Lung (tissue), 12 donors: Measurements from ENCODE around the gene GPR87. TPM values are rescaled to one million over a fixed set of nuclear protein-coding genes. Genes with fewer than 3 reads are reported as not detected.

Experiments
- ATAC-seq: fragments of 200-7000 bp; cut with Tn5 transposase; one replicate; pipeline ENCODE4 v1.9.1; 2020; ENCODE audit warnings: moderate number of reproducible peaks; ENCODE audit not compliant: insufficient read depth, low FRiP score
- DNase-seq, 3 donors: peaks; one replicate each; pipeline ENCODE4 v3.0.0-alpha.2; 2013 to 2017
- H3K27ac ChIP-seq, 2 donors: one replicate each; pipeline ENCODE4 v1.5.1; 2013; ENCODE audit warnings: mild to moderate bottlenecking in 2 of 2, moderate library complexity in 2 of 2, control low read depth in 1 of 2, inconsistent platforms in 1 of 2, low read depth in 1 of 2, low read length in 1 of 2
- H3K27me3 ChIP-seq, 3 donors: one replicate each; pipeline ENCODE4 v1.5.1; 2013; ENCODE audit warnings: low read length in 2 of 3; ENCODE audit not compliant: control insufficient read depth in 3 of 3, insufficient read depth in 3 of 3
- H3K36me3 ChIP-seq, 4 donors: one replicate each; pipeline ENCODE4 v1.5.1; 2013; ENCODE audit warnings: low read length in 4 of 4, mild to moderate bottlenecking in 1 of 4, moderate library complexity in 1 of 4; ENCODE audit not compliant: control insufficient read depth in 4 of 4, insufficient read depth in 4 of 4
- H3K4me1 ChIP-seq, 5 donors: one replicate each; pipeline ENCODE4 v1.5.1; 2013; ENCODE audit warnings: low read length in 5 of 5, mild to moderate bottlenecking in 2 of 5, moderate library complexity in 1 of 5; ENCODE audit not compliant: control insufficient read depth in 5 of 5, insufficient read depth in 5 of 5
- H3K4me3 ChIP-seq: one replicate; pipeline ENCODE4 v1.5.1; 2013; ENCODE audit warnings: mild to moderate bottlenecking, control low read depth, moderate library complexity
- H3K9ac ChIP-seq, 2 donors: one replicate each; pipeline ENCODE4 v1.5.1; 2013; ENCODE audit warnings: low read length in 2 of 2, control low read depth in 1 of 2; ENCODE audit not compliant: insufficient read depth in 1 of 2
- H3K9me3 ChIP-seq, 4 donors: one replicate each; pipeline ENCODE4 v1.5.1; 2013; ENCODE audit warnings: low read length in 3 of 4, mild to moderate bottlenecking in 1 of 4, moderate library complexity in 1 of 4; ENCODE audit not compliant: control insufficient read depth in 4 of 4, insufficient read depth in 3 of 4
- CTCF ChIP-seq: IDR thresholded peaks from 2 replicates; pipeline ENCODE4 v1.5.1; 2012; ENCODE audit warnings: mild to moderate bottlenecking; ENCODE audit errors: control extremely low read depth, extremely low read depth
- WGBS, 2 donors: extraction: QIAGEN DNeasy Blood & Tissue Kit; methylation state at CpG; one replicate each; pipeline ENCODE4 v1.1.7; 2013; 5-methylcytosine and 5-hydroxymethylcytosine counted together
- polyA plus RNA-seq, 2 donors: library from polyadenylated mRNA; stranded (reverse); fragments of 200-250 nt; gene quantifications; one replicate each; pipeline ENCODE4 v1.2.1, GENCODE V29; 2013
- total RNA-seq, 2 donors: library from RNA; depleted of rRNA in 1 of 2; stranded (reverse); fragments of >200 nt in 1 of 2; gene quantifications; one replicate each; pipeline ENCODE4 v1.2.1, GENCODE V29; 2014 to 2021
- donor health status: control.
- donor health status: control.
- donor health status: Bipolar disorder and iron deficiency.
- donor health status: healthy.
- donor health status: DM: yes; HTN: yes; CAD: no.

The GPR87 gene
- total and polyA plus RNA-seq, 4 donors: 0.28 to 1.5 (median 1.3) TPM

GRCh38 chr3:151305775-151306151, 10.9 kb downstream of the GPR87 start:
- no peak overlapping the region for H3K27ac ChIP-seq
- H3K4me3 ChIP-seq: no peak overlapping the region
- no peaks in the 10 kb centered on the region for H3K27me3 ChIP-seq
- peaks cover 0 to 4% (median 0%) of the 10 kb centered on the region in 5 donors for H3K4me1 ChIP-seq
- H3K36me3 ChIP-seq: no peaks in the 10 kb centered on the region
- no peaks in the 10 kb centered on the region for H3K9me3 ChIP-seq
- DNase-seq (no peak), ATAC-seq (no peak)
- WGBS, 2 donors: 88 to 89% methylated on average over 4 of the region's 4 CpGs
- no peak overlapping the region for H3K9ac ChIP-seq
- no peak for TF ChIP-seq CTCF

GRCh38 chr3:151305060-151305774, 11.4 kb downstream of the GPR87 start:
- H3K4me3 ChIP-seq: no peak overlapping the region
- H3K9ac ChIP-seq: no peak overlapping the region
- peaks cover 0 to 4% (median 0%) of the 10 kb centered on the region in 5 donors for H3K4me1 ChIP-seq
- no peaks in the 10 kb centered on the region for H3K9me3 ChIP-seq
- peak; percentile 85 for ATAC-seq
- no peaks in the 10 kb centered on the region for H3K36me3 ChIP-seq
- DNase-seq: peak; percentile 36 to 69 (median 46)
- H3K27me3 ChIP-seq: no peaks in the 10 kb centered on the region
- H3K27ac ChIP-seq: no peak overlapping the region
- TF ChIP-seq CTCF: no peak
- WGBS, 2 donors: 66 to 67% methylated on average over 7 of the region's 7 CpGs

GRCh38 chr3:151303751-151304150, 12.9 kb downstream of the GPR87 start:
- Histone ChIP-seq H3K27me3 (no peaks in the 10 kb centered on the region), H3K4me3 (no peak overlapping the region), H3K36me3 (no peaks in the 10 kb centered on the region), H3K9me3 (no peaks in the 10 kb centered on the region), H3K4me1 (peaks cover 0 to 4% (median 0%) of the 10 kb centered on the region in 5 donors), H3K27ac (no peak overlapping the region), H3K9ac (no peak overlapping the region)
- ATAC-seq: no peak
- no peak for DNase-seq
- TF ChIP-seq CTCF: no peak
- whole genome bisulfite sequencing, 2 donors: 68 to 74% methylated on average over 2 of the region's 2 CpGs

- Histone ChIP-seq H3K4me1 (peaks cover 0 to 4% (median 0%) of the 10 kb centered on the region in 5 donors), H3K36me3 (no peaks in the 10 kb centered on the region), H3K9ac (no peak overlapping the region), H3K4me3 (no peak overlapping the region), H3K27me3 (no peaks in the 10 kb centered on the region), H3K27ac (no peak overlapping the region), H3K9me3 (no peaks in the 10 kb centered on the region)
- ATAC-seq (no peak), DNase-seq (no peak)
- 86 to 91% methylated on average over 3 of the region's 3 CpGs for WGBS, 2 donors
- TF ChIP-seq CTCF: no peak
These were observed 14.8 kb downstream of the GPR87 start for GRCh38 chr3:151301787-151302186.
